OCI-LY3 (cell line): ENCODE results near the gene BRWD1.

ENCODE experiments used
- H2AFZ ChIP-seq: fragments of 200-600, 300-600 bp; shearing (Covaris generic); 2 replicates; pipeline ENCODE4 v1.6.0; 2014; ENCODE audit warnings: antibody characterized with exemption, low read depth, low read length
- H3K27ac ChIP-seq: fragments of 200-600, 300-600 bp; sonication (generic); 2 replicates; pipeline ENCODE4 v1.5.1; 2014; ENCODE audit warnings: mild to moderate bottlenecking, low read length, moderate library complexity, mixed read lengths
- H3K27me3 ChIP-seq: fragments of 200-600, 300-600 bp; sonication (generic); 2 replicates; pipeline ENCODE4 v1.6.1; 2014; ENCODE audit warnings: low read depth, low read length, mixed read lengths
- H3K36me3 ChIP-seq: fragments of 200-600, 300-600 bp; sonication (generic); replicated peaks from 2 replicates; pipeline ENCODE3; 2014; ENCODE audit warnings: low read depth, low read length, mixed read lengths
- H3K4me1 ChIP-seq: fragments of 300-600, 200-600 bp; sonication (generic); 2 replicates; pipeline ENCODE4 v1.6.1; 2014; ENCODE audit warnings: low read length, mixed read lengths
- H3K4me2 ChIP-seq: fragments of 200-600, 300-600 bp; sonication (generic); 2 replicates; pipeline ENCODE4 v1.6.1; 2014; ENCODE audit warnings: low read length, mixed read lengths
- H3K4me3 ChIP-seq: fragments of 300-600, 200-600 bp; sonication (generic); 2 replicates; pipeline ENCODE4 v1.5.1; 2014; ENCODE audit warnings: antibody characterized with exemption, mild to moderate bottlenecking, low read length, moderate library complexity
- H3K79me2 ChIP-seq: fragments of 300-600, 200-600 bp; shearing (Covaris generic); 2 replicates; pipeline ENCODE4 v1.6.1; 2014; ENCODE audit warnings: mild to moderate bottlenecking, low read length, mixed read lengths
- H3K9ac ChIP-seq: fragments of 300-600, 200-600 bp; shearing (Covaris generic); 2 replicates; pipeline ENCODE4 v1.6.0; 2014; ENCODE audit warnings: mild to moderate bottlenecking, low read length, moderate library complexity
- H3K9me3 ChIP-seq: fragments of 200-600, 300-600 bp; shearing (Covaris generic); 2 replicates; pipeline ENCODE4 v1.6.1; 2014; ENCODE audit warnings: low read length, mixed read lengths; ENCODE audit not compliant: insufficient read depth
- H4K20me1 ChIP-seq: fragments of 200-600, 300-600 bp; sonication (generic); 2 replicates; pipeline ENCODE4 v1.6.1; 2016; ENCODE audit warnings: low read length, mixed read lengths; ENCODE audit not compliant: insufficient read depth
- CTCF ChIP-seq: fragments of 200-600, 300-600 bp; sonication (generic); IDR thresholded peaks from 2 replicates; pipeline ENCODE4 v1.5.1; 2014; ENCODE audit warnings: antibody characterized with exemption, low read length, low read depth
- EZH2phosphoT487 ChIP-seq: fragments of 200-600 bp; shearing (Covaris generic); IDR thresholded peaks from 2 replicates; pipeline ENCODE4 v1.6.1; 2018; ENCODE audit warnings: antibody characterized with exemption, mixed run types, low read depth

BRWD1 gene

GRCh38 chr21:39153842-39154241, 159.6 kb downstream of the BRWD1 start:
- H3K79me2 ChIP-seq, result no peaks in the 10 kb centered on the region
- H3K9me3 ChIP-seq, result no peaks in the 10 kb centered on the region
- no peak overlapping the region for H3K9ac ChIP-seq
- no peaks in the 10 kb centered on the region for H3K4me1 ChIP-seq
- H3K27ac ChIP-seq, result no peak overlapping the region
- no peak for TF ChIP-seq EZH2phosphoT487
- TF ChIP-seq CTCF, result no peak
- no peak overlapping the region for H3K4me2 ChIP-seq
- H3K27me3 ChIP-seq, result no peaks in the 10 kb centered on the region; the same call in 1 of the 2 replicates
- H3K4me3 ChIP-seq, result no peak overlapping the region
- H3K36me3 ChIP-seq, result no peaks in the 10 kb centered on the region
- no peaks in the 10 kb centered on the region for H4K20me1 ChIP-seq
- H2AFZ ChIP-seq, result no peak overlapping the region

GRCh38 chr21:39153373-39153772, 160.1 kb downstream of the BRWD1 start:
- TF ChIP-seq CTCF, result peak; percentile 26
- no peak for TF ChIP-seq EZH2phosphoT487
- H3K9ac ChIP-seq, result no peak overlapping the region

DNA sequence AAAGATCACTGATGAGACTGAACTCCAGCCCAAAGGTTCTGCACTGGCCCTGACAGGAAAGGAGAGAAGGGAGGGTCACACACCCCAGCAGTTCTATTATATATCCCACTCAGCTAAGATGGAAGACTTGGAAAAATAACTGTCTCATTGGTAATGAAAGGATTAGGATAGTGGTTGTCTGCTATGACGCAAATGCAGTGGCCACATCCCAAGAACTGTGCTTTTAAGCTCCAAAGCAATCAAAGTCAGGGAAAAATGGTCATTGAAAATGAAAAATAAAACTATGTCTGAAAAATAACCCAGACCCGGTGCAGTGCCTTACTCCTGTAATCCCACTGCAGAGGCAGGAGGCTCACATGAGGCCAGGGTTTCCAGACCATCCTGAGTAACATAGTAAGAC, 161.2 kb downstream of the BRWD1 start:
- H4K20me1 ChIP-seq, result no peaks in the 10 kb centered on the region
- H3K79me2 ChIP-seq, result no peaks in the 10 kb centered on the region
- H3K9ac ChIP-seq, result no peak overlapping the region
- no peak overlapping the region for H2AFZ ChIP-seq
- TF ChIP-seq EZH2phosphoT487 (no peak), CTCF (no peak)
- no peaks in the 10 kb centered on the region for H3K36me3 ChIP-seq
- no peak overlapping the region for H3K4me3 ChIP-seq
- H3K27ac ChIP-seq, result no peak overlapping the region
- no peak overlapping the region for H3K4me2 ChIP-seq
- H3K4me1 ChIP-seq, result no peaks in the 10 kb centered on the region
- H3K27me3 ChIP-seq, result no peaks in the 10 kb centered on the region; the same call in 1 of the 2 replicates
- no peaks in the 10 kb centered on the region for H3K9me3 ChIP-seq

More at GRCh38 chr21:39153373-39153772, 160.1 kb downstream of the BRWD1 start:
- Histone ChIP-seq H3K4me1 (no peaks in the 10 kb centered on the region), H3K4me2 (no peak overlapping the region), H2AFZ (no peak overlapping the region), H3K4me3 (no peak overlapping the region), H3K9me3 (no peaks in the 10 kb centered on the region), H3K79me2 (no peaks in the 10 kb centered on the region), H3K27me3 (no peaks in the 10 kb centered on the region; the same call in 1 of the 2 replicates), H3K36me3 (no peaks in the 10 kb centered on the region), H4K20me1 (no peaks in the 10 kb centered on the region), H3K27ac (no peak overlapping the region)

DNA sequence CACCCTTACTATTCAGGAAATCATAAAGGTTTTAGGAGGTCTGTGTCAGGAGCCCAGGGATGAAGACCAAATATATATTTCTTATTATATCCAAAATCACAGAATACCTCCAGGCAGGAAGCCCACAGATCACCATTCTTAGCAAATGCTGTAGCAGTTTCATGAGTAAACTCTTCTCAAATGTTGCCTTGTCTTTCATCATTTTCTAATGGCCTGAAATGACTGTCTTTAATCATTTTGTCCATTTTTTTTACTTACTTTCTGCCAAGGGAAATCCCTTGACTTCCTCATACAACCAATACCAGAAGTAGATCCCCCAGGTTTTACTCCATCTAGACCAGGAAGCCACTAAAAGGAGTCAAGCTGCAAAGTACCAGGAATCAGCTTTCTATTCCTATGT, 162.6 kb downstream of the BRWD1 start:
- Histone ChIP-seq H3K36me3 (no peaks in the 10 kb centered on the region), H2AFZ (no peak overlapping the region), H3K9me3 (no peaks in the 10 kb centered on the region), H3K9ac (no peak overlapping the region), H3K4me1 (no peaks in the 10 kb centered on the region), H3K79me2 (no peaks in the 10 kb centered on the region), H3K4me2 (no peak overlapping the region), H3K27me3 (no peaks in the 10 kb centered on the region; the same call in 1 of the 2 replicates), H3K27ac (no peak overlapping the region), H3K4me3 (no peak overlapping the region), H4K20me1 (no peaks in the 10 kb centered on the region)
- TF ChIP-seq EZH2phosphoT487 (no peak), CTCF (no peak)
